ENCODE measurements around the gene GLB1L. TPM values are rescaled to one million over a fixed set of nuclear protein-coding genes. Genes with fewer than 3 reads are reported as not detected.
"Not testable (repeated sequence)": the region's sequence is repeated elsewhere in the genome, so short reads cannot be mapped to it uniquely, and the experiment has no call there.

GLB1L gene
- total RNA-seq, 4 donors from 2014 or later, result 5.9 to 9.7 (median 6.6) TPM

DNA sequence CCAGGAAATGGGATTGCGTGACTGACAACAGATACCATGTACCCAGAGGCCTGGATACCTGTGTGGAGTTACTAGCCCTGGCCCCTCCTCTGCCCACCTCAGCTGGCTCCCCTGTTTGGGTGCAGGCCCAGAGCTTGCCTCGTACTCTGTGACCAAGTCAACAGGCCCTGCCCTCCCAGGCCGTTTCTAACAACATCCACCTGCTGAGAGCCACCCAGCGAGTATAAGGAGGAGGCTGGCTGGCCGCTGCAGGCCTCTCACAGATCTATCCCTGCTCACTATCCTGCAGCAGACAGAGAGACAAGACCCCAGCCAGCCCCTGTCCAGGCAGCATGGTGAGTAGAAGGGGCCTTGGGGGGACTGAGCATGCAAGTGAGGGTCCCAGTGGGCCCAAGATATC, 21.0 kb upstream of the GLB1L start:
- ATAC-seq, result no peak
- no peak for TF ChIP-seq EP300 (IDR thresholded peaks at IDR 0.05)
- TF ChIP-seq, protein P1, sequence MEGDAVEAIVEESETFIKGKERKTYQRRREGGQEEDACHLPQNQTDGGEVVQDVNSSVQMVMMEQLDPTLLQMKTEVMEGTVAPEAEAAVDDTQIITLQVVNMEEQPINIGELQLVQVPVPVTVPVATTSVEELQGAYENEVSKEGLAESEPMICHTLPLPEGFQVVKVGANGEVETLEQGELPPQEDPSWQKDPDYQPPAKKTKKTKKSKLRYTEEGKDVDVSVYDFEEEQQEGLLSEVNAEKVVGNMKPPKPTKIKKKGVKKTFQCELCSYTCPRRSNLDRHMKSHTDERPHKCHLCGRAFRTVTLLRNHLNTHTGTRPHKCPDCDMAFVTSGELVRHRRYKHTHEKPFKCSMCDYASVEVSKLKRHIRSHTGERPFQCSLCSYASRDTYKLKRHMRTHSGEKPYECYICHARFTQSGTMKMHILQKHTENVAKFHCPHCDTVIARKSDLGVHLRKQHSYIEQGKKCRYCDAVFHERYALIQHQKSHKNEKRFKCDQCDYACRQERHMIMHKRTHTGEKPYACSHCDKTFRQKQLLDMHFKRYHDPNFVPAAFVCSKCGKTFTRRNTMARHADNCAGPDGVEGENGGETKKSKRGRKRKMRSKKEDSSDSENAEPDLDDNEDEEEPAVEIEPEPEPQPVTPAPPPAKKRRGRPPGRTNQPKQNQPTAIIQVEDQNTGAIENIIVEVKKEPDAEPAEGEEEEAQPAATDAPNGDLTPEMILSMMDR (IDR thresholded peaks at IDR 0.05), result no peak
- no peak for TF ChIP-seq POLR2A (IDR thresholded peaks at IDR 0.05)
- TF ChIP-seq POLR2AphosphoS5 (IDR thresholded peaks at IDR 0.05), result no peak
- H3K4me3 ChIP-seq, result no peak overlapping the region
- H3K9me3 ChIP-seq, result no peaks in the 10 kb centered on the region
- H3K27me3 ChIP-seq, result peaks cover 16% of the 10 kb centered on the region
- 14% methylated on average over 1 of the region's 5 CpGs; no CpG with 5 or more reads in 1 of the 2 donors for WGBS, 2 donors (ENCODE audit: low coverage in 1 of 2)
- H3K4me1 ChIP-seq, result no peaks in the 10 kb centered on the region
- H3K27ac ChIP-seq, result no peak overlapping the region
- H3K36me3 ChIP-seq, result no peaks in the 10 kb centered on the region

DNA sequence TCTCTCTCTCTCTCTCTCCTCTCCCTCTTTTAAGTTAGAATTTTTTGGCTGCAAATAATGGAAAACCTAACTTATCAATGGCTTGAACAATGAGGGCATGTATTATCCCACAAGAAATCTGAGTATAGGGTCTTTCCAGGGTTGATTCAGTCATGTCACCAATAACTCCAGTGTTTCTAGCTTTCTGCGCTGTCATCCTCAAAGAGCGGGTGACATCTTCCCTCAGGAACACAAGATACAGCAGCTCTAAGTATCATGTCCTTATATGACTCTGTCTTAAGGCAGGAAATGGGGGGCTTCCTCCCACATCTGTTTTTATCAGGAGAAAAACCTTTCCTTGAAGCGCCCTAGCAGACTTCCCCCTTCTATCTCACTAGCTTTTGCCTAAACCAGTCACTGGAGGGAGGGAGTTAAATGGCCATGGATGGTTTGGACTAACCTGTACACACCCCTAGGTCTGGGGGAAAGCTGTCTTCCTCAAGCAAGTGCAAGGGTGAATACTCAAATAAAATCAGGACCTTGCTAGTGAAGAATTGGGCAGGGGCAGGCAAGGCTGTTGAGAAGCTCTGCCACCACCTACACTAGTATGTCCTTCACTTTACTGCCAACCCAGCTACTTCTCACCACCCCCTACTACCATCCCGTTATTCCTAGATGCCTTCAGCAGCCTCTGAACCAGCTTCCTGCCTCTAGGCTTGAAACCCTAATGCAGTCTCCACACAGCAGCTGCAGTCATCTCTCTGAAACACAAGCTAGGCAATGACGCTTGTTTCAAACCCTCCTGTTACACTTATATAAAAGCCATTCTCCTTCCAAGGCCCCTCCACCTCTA, 16.0 kb upstream of the GLB1L start:
- Histone ChIP-seq H3K27ac (no peak overlapping the region), H3K36me3 (no peaks in the 10 kb centered on the region), H3K4me1 (no peaks in the 10 kb centered on the region), H3K4me3 (no peak overlapping the region), H3K9me3 (no peaks in the 10 kb centered on the region), H3K27me3 (peaks cover 42% of the 10 kb centered on the region)
- no peak for ATAC-seq
- WGBS, 2 donors (ENCODE audit: low coverage in 1 of 2), result 70% methylated on average over 5 of the region's 5 CpGs; no CpG with 5 or more reads in 1 of the 2 donors
- TF ChIP-seq POLR2A (IDR thresholded peaks at IDR 0.05) (no peak), POLR2AphosphoS5 (IDR thresholded peaks at IDR 0.05) (no peak), EP300 (IDR thresholded peaks at IDR 0.05) (no peak)
- TF ChIP-seq, protein P1 (IDR thresholded peaks at IDR 0.05), result no peak

DNA sequence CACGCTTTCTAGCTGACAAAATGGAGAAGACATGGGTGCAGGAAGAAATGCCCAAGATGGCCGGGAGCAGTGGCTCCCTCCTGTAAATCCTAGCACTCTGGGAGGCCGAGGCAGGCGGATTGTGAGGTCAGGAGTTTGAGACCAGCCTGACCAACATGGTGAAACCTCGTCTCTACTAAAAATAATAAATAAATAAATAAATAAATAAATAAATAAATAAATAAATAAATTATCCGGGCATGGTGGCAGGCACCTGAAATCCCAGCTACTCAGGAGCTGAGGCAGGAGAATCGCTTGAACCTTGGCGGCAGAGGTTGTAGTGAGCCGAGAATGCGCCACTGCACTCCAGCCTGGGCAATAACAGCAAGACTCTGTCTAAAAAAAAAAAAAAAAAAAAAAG, 13.7 kb upstream of the GLB1L start:
- 62 to 82% methylated on average over 5 to 9 of the region's 10 CpGs for WGBS, 2 donors (ENCODE audit: low coverage in 1 of 2)
- H3K9me3 ChIP-seq, ATAC-seq, H3K36me3 ChIP-seq, H3K4me3 ChIP-seq, H3K27ac ChIP-seq: not testable (repeated sequence)
- Histone ChIP-seq H3K4me1 (peaks cover 0 to 13% (median 7%) of the 10 kb centered on the region in 3 donors), H3K27me3 (peaks cover 42% of the 10 kb centered on the region)

DNA sequence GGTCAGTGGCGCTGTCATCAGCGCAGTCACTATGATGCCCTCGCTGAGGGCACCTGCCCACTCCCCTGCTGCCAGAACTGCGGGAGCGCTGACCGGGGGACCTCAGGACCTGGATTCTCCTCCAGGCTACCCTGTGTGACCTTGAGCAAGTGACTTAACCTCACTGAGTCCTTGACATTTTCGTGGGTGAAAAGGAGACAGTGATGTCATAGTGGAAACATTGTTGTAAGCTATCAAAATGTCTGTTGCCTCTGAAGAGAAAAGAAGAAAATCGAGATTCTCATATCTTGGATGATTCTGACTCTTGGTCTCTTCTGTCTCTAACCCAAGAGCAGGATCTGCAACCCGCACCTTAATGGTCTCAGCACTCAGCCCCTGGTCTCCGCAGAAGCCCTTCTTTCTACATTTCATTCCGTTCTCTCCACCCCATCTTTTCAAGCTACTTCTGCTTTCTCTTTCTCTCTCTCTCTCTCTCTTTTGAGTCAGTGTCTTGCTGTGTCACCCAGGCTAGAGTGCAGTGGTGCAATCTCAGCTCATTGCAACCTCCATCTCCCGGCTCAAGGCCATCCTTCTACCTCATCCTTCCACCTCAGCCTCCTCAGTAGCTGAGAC, 9.5 kb upstream of the GLB1L start:
- TF ChIP-seq, protein P1 (IDR thresholded peaks at IDR 0.05), result no peak
- TF ChIP-seq POLR2A (IDR thresholded peaks at IDR 0.05), result no peak
- no peak for TF ChIP-seq EP300 (IDR thresholded peaks at IDR 0.05)
- TF ChIP-seq POLR2AphosphoS5 (IDR thresholded peaks at IDR 0.05), result no peak
- peak overlapping the region; percentile 53 to 66 for H3K4me3 ChIP-seq
- H3K27me3 ChIP-seq, result peaks cover 14% of the 10 kb centered on the region
- ATAC-seq, result peak; percentile 1
- 23 to 32% methylated on average over 6 of the region's 12 CpGs for WGBS, 2 donors (ENCODE audit: low coverage in 1 of 2)
- peaks cover 0 to 53% (median 18%) of the 10 kb centered on the region in 3 donors for H3K4me1 ChIP-seq
- no peaks in the 10 kb centered on the region for H3K9me3 ChIP-seq
- peaks cover 0 to 20% of the 10 kb centered on the region in 2 donors for H3K36me3 ChIP-seq
- H3K27ac ChIP-seq, result peak overlapping the region; percentile 30 to 90 (median 88)

DNA sequence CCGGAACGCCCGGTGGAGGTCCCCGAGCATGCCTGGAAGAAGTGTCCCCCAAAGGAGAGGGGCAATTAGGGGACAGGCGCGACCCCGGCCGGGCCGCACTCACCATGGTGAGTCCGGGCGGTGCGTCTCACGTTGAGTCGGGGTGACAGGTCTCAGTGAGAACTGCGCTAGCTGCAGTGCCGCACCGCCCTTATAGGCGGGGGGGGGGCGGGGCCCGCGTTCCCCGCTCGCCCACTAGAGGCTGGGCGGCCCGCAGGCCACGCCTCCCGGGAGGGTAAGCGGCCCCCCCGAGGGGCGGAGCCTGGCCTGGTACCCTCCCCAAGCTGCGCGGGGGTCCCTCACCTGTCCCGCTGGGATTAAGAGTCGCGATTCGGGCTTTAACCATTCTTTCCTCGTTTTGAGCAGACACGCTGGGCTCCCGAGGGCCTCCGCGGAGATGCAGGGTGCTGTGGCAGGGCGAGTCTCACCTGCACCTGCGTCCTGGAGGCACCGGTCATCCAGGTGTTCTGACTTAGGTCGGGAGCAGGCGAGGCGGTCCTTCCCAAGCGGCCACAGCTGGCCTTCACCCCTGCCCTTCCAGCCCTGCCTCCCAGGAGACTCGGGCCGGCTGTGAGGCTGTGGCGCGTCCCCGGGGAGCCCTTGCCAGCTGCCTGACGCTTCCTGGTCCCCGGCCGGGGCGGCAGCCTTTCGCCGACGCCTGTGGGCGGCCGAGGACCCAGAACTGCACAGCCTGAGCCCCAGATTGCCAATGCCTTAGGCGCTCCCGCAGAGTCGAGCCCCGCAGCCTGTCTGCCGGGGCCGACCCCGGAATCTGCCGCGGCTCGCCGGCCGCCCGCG, 8.7 kb upstream of the GLB1L start, which contains the start of gene TUBA4A:
Gene TUBA4A, minus strand, starts transcription at position 166 of the 837 bp plus-strand sequence. Its CDS starts 60 bp downstream, at position 106.
- H3K27ac ChIP-seq, result peak within 1 kb of the TSS; percentile 47 to 90 (median 88)
- peaks cover 0 to 23% of the 10 kb centered on the region in 2 donors for H3K36me3 ChIP-seq
- TF ChIP-seq EP300 (IDR thresholded peaks at IDR 0.05) (no peak), POLR2A (IDR thresholded peaks at IDR 0.05) (peak; percentile 92 to 93), POLR2AphosphoS5 (IDR thresholded peaks at IDR 0.05) (peak; percentile 94)
- TF ChIP-seq, protein P1 (IDR thresholded peaks at IDR 0.05), result peak in 3 of 4 experiments; percentile 29 to 37 (median 33)
- no CpG with 5 or more reads among the region's 76 CpGs for WGBS, 2 donors (ENCODE audit: low coverage in 1 of 2)
- H3K27me3 ChIP-seq, result peaks cover 10% of the 10 kb centered on the region
- H3K4me3 ChIP-seq, result peak within 1 kb of the TSS; percentile 53 to 66
- H3K9me3 ChIP-seq, result no peaks in the 10 kb centered on the region
- peaks cover 0 to 61% (median 26%) of the 10 kb centered on the region in 3 donors for H3K4me1 ChIP-seq
- peak; percentile 87 for ATAC-seq

Measured in gastroesophageal sphincter (tissue), 4 donors.